Activated naive CD8-positive, alpha-beta T cell treated with anti-CD3 and anti-CD28 coated beads, Interleukin-2, amount 50 U/mL, for 24 hours (primary cell): Measurements from ENCODE around the gene PIGA.
"Not testable (repeated sequence)": the region's sequence is repeated elsewhere in the genome, so short reads cannot be mapped to it uniquely, and the experiment has no call there.

ENCODE experiments used
- ATAC-seq: fragments of 150-1000 bp; cut with Tn5 transposase; one replicate; pipeline ENCODE4 v1.10.0; 2021
- DNase-seq: peaks from one replicate; pipeline ENCODE4 v3.0.0; 2021
- H3K27ac Mint-ChIP-seq: one replicate; pipeline ENCODE4 v1.8.0; 2021; ENCODE audit warnings: mild to moderate bottlenecking, mixed read lengths
- H3K27me3 Mint-ChIP-seq: one replicate; pipeline ENCODE4 v1.8.0; 2021; ENCODE audit warnings: mixed read lengths
- H3K36me3 Mint-ChIP-seq: one replicate; pipeline ENCODE4 v1.8.0; 2021; ENCODE audit warnings: low read depth, mixed read lengths
- H3K4me1 Mint-ChIP-seq: one replicate; pipeline ENCODE4 v1.8.0; 2021; ENCODE audit warnings: mixed read lengths
- H3K4me3 Mint-ChIP-seq: one replicate; pipeline ENCODE4 v1.8.0; 2021; ENCODE audit warnings: mild to moderate bottlenecking, moderate library complexity, mixed read lengths
- H3K9me3 Mint-ChIP-seq: one replicate; pipeline ENCODE4 v1.8.0; 2021; ENCODE audit warnings: mixed read lengths

Gene PIGA

GRCh38 chrX:15340867-15341266, 5.5 kb upstream of the PIGA start:
- peaks cover 2% of the 10 kb centered on the region for H3K27me3 Mint-ChIP-seq
- H3K27ac Mint-ChIP-seq, result no peak overlapping the region
- H3K36me3 Mint-ChIP-seq, result no peaks in the 10 kb centered on the region
- DNase-seq (no peak), ATAC-seq (no peak)
- peaks cover 8% of the 10 kb centered on the region for H3K4me1 Mint-ChIP-seq
- H3K4me3 Mint-ChIP-seq, result no peak overlapping the region
- no peaks in the 10 kb centered on the region for H3K9me3 Mint-ChIP-seq

GRCh38 chrX:15336023-15336413, 695 bp upstream of the PIGA start:
- peaks cover 3% of the 10 kb centered on the region for H3K36me3 Mint-ChIP-seq
- peaks cover 2% of the 10 kb centered on the region for H3K27me3 Mint-ChIP-seq
- H3K4me1 Mint-ChIP-seq, result peaks cover 14% of the 10 kb centered on the region
- peak overlapping the region; percentile 88 for H3K4me3 Mint-ChIP-seq
- H3K9me3 Mint-ChIP-seq, result no peaks in the 10 kb centered on the region
- ATAC-seq (peak; percentile 6), DNase-seq (peak; percentile 28)
- H3K27ac Mint-ChIP-seq, result peak overlapping the region; percentile 82

GRCh38 chrX:15334561-15334960, 762 bp downstream of the PIGA start:
- Mint-ChIP-seq H3K9me3 (no peaks in the 10 kb centered on the region), H3K4me1 (peaks cover 14% of the 10 kb centered on the region), H3K4me3 (peak overlapping the region; percentile 88), H3K27ac (peak overlapping the region; percentile 83), H3K36me3 (peaks cover 3% of the 10 kb centered on the region), H3K27me3 (peaks cover 2% of the 10 kb centered on the region)
- no peak for DNase-seq
- no peak for ATAC-seq

GRCh38 chrX:15328821-15329220, 6.5 kb downstream of the PIGA start:
- Mint-ChIP-seq H3K4me1 (peaks cover 4% of the 10 kb centered on the region), H3K27ac (no peak overlapping the region), H3K27me3 (no peaks in the 10 kb centered on the region), H3K4me3 (no peak overlapping the region), H3K9me3 (no peaks in the 10 kb centered on the region), H3K36me3 (peaks cover 17% of the 10 kb centered on the region)
- no peak for DNase-seq
- no peak for ATAC-seq

- no peak for DNase-seq
- no peak overlapping the region for H3K4me3 Mint-ChIP-seq
- peaks cover 3% of the 10 kb centered on the region for H3K4me1 Mint-ChIP-seq
- H3K27ac Mint-ChIP-seq, result no peak overlapping the region
- no peaks in the 10 kb centered on the region for H3K9me3 Mint-ChIP-seq
- H3K36me3 Mint-ChIP-seq, result peaks cover 17% of the 10 kb centered on the region
- H3K27me3 Mint-ChIP-seq, result no peaks in the 10 kb centered on the region
- no peak for ATAC-seq
These were observed 7.2 kb downstream of the PIGA start for GRCh38 chrX:15328131-15328530.

GRCh38 chrX:15322472-15322871, 12.9 kb downstream of the PIGA start:
- H3K27ac Mint-ChIP-seq, result no peak overlapping the region
- DNase-seq (no peak), ATAC-seq (no peak)
- H3K4me3 Mint-ChIP-seq, result no peak overlapping the region
- peaks cover 16% of the 10 kb centered on the region for H3K36me3 Mint-ChIP-seq
- H3K4me1 Mint-ChIP-seq, result no peaks in the 10 kb centered on the region
- no peaks in the 10 kb centered on the region for H3K9me3 Mint-ChIP-seq
- H3K27me3 Mint-ChIP-seq, result no peaks in the 10 kb centered on the region

- no peaks in the 10 kb centered on the region for H3K4me1 Mint-ChIP-seq
These were observed 13.3 kb downstream of the PIGA start for GRCh38 chrX:15322072-15322471.

GRCh38 chrX:15321447-15321846, 13.9 kb downstream of the PIGA start:
- no peak for DNase-seq
- Mint-ChIP-seq H3K36me3 (peaks cover 15% of the 10 kb centered on the region), H3K4me3 (no peak overlapping the region), H3K9me3 (no peaks in the 10 kb centered on the region), H3K27me3 (no peaks in the 10 kb centered on the region), H3K4me1 (no peaks in the 10 kb centered on the region), H3K27ac (no peak overlapping the region)
- ATAC-seq, result no peak

More at GRCh38 chrX:15322072-15322471, 13.3 kb downstream of the PIGA start:
- H3K4me3 Mint-ChIP-seq, result no peak overlapping the region
- ATAC-seq (no peak), DNase-seq (no peak)
- no peak overlapping the region for H3K27ac Mint-ChIP-seq
- H3K36me3 Mint-ChIP-seq, result peaks cover 15% of the 10 kb centered on the region
- no peaks in the 10 kb centered on the region for H3K9me3 Mint-ChIP-seq
- no peaks in the 10 kb centered on the region for H3K27me3 Mint-ChIP-seq

GRCh38 chrX:15320297-15320696, 15.0 kb downstream of the PIGA start:
- Mint-ChIP-seq H3K4me3 (no peak overlapping the region), H3K27me3 (no peaks in the 10 kb centered on the region), H3K9me3 (no peaks in the 10 kb centered on the region), H3K4me1 (no peaks in the 10 kb centered on the region), H3K27ac (no peak overlapping the region), H3K36me3 (peaks cover 15% of the 10 kb centered on the region)
- no peak for ATAC-seq
- no peak for DNase-seq

- Mint-ChIP-seq H3K36me3 (peaks cover 12% of the 10 kb centered on the region), H3K27ac (no peak overlapping the region), H3K4me3 (no peak overlapping the region), H3K9me3 (no peaks in the 10 kb centered on the region), H3K27me3 (no peaks in the 10 kb centered on the region), H3K4me1 (no peaks in the 10 kb centered on the region)
- ATAC-seq (no peak), DNase-seq (no peak)
These were observed 16.2 kb downstream of the PIGA start for GRCh38 chrX:15319075-15319474.

GRCh38 chrX:15315509-15315908, 19.8 kb downstream of the PIGA start, which contains the start of gene ASB11:
Gene ASB11 (minus strand): TSS chrX:15315640. CDS start chrX:15315605, 35 bp downstream.
- DNase-seq, result no peak
- Mint-ChIP-seq H3K27me3 (no peaks in the 10 kb centered on the region), H3K9me3 (no peaks in the 10 kb centered on the region), H3K36me3 (peaks cover 6% of the 10 kb centered on the region), H3K4me3 (no peak within 1 kb of the TSS), H3K4me1 (no peaks in the 10 kb centered on the region), H3K27ac (no peak within 1 kb of the TSS)
- no peak for ATAC-seq

GRCh38 chrX:15314472-15314871, 20.9 kb downstream of the PIGA start:
- Mint-ChIP-seq H3K27ac (no peak overlapping the region), H3K27me3 (no peaks in the 10 kb centered on the region), H3K4me1 (no peaks in the 10 kb centered on the region), H3K9me3 (no peaks in the 10 kb centered on the region), H3K4me3 (no peak overlapping the region), H3K36me3 (peaks cover 2% of the 10 kb centered on the region)
- DNase-seq (no peak), ATAC-seq (no peak)

GRCh38 chrX:15311119-15311518, 24.2 kb downstream of the PIGA start:
- no peaks in the 10 kb centered on the region for H3K36me3 Mint-ChIP-seq
- no peak for DNase-seq
- H3K27ac Mint-ChIP-seq, result no peak overlapping the region
- no peaks in the 10 kb centered on the region for H3K27me3 Mint-ChIP-seq
- no peak for ATAC-seq
- H3K4me3 Mint-ChIP-seq, result no peak overlapping the region
- H3K9me3 Mint-ChIP-seq, result no peaks in the 10 kb centered on the region
- H3K4me1 Mint-ChIP-seq, result no peaks in the 10 kb centered on the region

GRCh38 chrX:15310117-15310516, 25.2 kb downstream of the PIGA start:
- ATAC-seq, result no peak
- H3K27me3 Mint-ChIP-seq, result no peaks in the 10 kb centered on the region
- no peaks in the 10 kb centered on the region for H3K4me1 Mint-ChIP-seq
- H3K27ac Mint-ChIP-seq, result no peak overlapping the region
- no peak for DNase-seq
- H3K36me3 Mint-ChIP-seq, result no peaks in the 10 kb centered on the region
- no peak overlapping the region for H3K4me3 Mint-ChIP-seq
- H3K9me3 Mint-ChIP-seq, result no peaks in the 10 kb centered on the region

GRCh38 chrX:15305899-15306298, 29.4 kb downstream of the PIGA start:
- DNase-seq, H3K4me1 Mint-ChIP-seq, H3K36me3 Mint-ChIP-seq, H3K9me3 Mint-ChIP-seq, H3K27me3 Mint-ChIP-seq, H3K27ac Mint-ChIP-seq, H3K4me3 Mint-ChIP-seq, ATAC-seq: not testable (repeated sequence)

GRCh38 chrX:15301924-15302323, 33.4 kb downstream of the PIGA start:
- peak; percentile 76 for ATAC-seq
- Mint-ChIP-seq H3K4me3 (no peak overlapping the region), H3K27ac (no peak overlapping the region), H3K9me3 (no peaks in the 10 kb centered on the region), H3K27me3 (no peaks in the 10 kb centered on the region), H3K4me1 (peaks cover 1% of the 10 kb centered on the region), H3K36me3 (no peaks in the 10 kb centered on the region)
- peak; percentile 3 for DNase-seq
